OCI-LY1 (cell line): Measurements from ENCODE around the gene CPEB1.

Experiments
- CTCF ChIP-seq: fragments of 200-600 bp; sonication (generic), shearing (Covaris generic); IDR thresholded peaks from 2 replicates; pipeline ENCODE4 v1.5.1; 2017; ENCODE audit warnings: mild to moderate bottlenecking, antibody characterized with exemption, low read length, moderate library complexity, mixed read lengths
- EZH2 ChIP-seq: fragments of 200-600 bp; sonication (generic), shearing (Covaris generic); IDR thresholded peaks from 2 replicates; pipeline ENCODE4 v1.8.0; 2017; ENCODE audit warnings: borderline replicate concordance, mixed run types, mild to moderate bottlenecking, antibody characterized with exemption, low read length, moderate library complexity, mixed read lengths

- TF ChIP-seq CTCF, result no peak
- TF ChIP-seq EZH2, result no peak
Observed at GRCh38 chr15:82651708-82652107, 4.5 kb upstream of the CPEB1 start.
